GM21367 (cell line): Measurements from ENCODE around the gene KCNIP3.

Source experiments
- ATAC-seq: cut with Tn5 transposase; IDR thresholded peaks from one replicate; pipeline ENCODE4 v1.9.1; 2021; ENCODE audit not compliant: unreplicated experiment

Gene KCNIP3

DNA sequence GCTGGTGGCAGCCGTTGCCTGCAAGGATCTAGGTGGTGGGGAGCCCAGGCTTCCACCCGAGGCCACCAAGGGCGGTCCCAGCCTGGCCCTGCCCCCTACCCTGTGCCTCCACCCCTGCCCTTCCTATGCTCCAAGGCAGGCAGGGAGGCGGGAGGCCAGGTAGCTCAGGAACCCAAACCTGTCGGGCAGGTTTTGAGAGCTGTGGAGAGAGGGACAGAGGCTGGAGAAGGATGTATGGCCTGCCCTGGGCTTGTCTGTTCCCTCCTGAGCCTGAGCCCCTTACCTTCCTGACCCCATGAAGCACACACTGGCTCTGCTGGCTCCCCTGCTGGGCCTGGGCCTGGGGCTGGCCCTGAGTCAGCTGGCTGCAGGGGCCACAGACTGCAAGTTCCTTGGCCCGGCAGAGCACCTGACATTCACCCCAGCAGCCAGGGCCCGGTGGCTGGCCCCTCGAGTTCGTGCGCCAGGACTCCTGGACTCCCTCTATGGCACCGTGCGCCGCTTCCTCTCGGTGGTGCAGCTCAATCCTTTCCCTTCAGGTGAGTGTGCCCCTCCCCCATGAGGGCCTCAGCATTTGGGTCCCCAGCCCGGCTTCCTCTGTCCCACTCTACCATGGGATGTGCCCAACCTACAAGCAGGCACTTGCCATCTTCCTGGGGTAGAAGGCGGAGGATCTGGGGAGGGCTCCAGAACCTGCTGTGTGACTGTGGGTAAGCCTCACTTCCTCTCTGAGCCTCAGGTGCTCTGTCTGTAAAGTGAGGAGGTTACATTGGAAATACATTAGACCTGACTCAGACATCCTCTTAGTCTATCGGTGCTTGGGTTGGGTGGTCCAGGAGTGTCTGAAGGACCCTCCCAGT is 22.6 kb upstream of the KCNIP3 start, which contains the start of gene PROM2:
PROM2 (plus strand) TSS at position 159 of the 860 bp plus-strand sequence; CDS start at position 296, 137 bp downstream.
- no peak for ATAC-seq

DNA sequence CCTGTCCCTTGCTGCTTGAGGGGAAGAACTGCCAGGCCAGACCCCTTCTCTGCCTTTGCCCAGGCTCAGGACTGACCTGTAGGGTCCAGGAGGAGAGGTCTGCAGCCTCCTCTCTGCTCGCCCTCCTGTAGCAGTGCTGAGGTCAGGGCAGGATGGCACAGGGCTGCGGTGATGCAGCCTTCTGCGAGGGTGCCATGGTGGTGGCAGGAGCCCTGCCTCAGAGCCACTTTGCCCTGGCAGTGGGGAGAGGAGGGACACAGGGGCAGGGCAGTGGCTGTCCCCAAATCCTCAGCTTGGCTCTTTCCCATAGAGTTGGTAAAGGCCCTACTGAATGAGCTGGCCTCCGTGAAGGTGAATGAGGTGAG is 22.0 kb upstream of the KCNIP3 start:
- ATAC-seq = no peak

DNA sequence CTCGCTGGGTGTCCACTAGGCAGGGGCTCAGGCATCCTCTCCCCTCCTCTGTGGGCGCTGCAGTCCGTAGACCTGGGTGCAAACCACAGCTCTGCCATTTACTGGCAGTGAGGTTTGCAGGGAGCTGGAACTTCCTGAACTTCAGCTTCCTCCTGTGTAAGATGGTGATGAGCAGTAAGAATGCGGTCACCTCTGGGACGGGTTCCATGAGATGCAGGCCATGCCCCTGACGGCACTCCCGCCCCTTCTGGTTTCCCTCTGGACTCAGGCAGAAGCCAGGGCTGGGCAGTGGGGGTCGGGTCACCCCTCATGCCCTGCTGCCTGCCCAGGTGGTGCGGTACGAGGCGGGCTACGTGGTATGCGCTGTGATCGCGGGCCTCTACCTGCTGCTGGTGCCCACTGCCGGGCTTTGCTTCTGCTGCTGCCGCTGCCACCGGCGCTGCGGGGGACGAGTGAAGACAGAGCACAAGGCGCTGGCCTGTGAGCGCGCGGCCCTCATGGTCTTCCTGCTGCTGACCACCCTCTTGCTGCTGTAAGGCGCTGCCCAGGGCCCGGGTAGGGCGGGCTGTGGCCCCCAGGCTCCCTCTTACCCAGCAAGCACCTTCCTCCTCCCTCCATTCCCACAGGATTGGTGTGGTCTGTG is 21.4 kb upstream of the KCNIP3 start:
- no peak for ATAC-seq

DNA sequence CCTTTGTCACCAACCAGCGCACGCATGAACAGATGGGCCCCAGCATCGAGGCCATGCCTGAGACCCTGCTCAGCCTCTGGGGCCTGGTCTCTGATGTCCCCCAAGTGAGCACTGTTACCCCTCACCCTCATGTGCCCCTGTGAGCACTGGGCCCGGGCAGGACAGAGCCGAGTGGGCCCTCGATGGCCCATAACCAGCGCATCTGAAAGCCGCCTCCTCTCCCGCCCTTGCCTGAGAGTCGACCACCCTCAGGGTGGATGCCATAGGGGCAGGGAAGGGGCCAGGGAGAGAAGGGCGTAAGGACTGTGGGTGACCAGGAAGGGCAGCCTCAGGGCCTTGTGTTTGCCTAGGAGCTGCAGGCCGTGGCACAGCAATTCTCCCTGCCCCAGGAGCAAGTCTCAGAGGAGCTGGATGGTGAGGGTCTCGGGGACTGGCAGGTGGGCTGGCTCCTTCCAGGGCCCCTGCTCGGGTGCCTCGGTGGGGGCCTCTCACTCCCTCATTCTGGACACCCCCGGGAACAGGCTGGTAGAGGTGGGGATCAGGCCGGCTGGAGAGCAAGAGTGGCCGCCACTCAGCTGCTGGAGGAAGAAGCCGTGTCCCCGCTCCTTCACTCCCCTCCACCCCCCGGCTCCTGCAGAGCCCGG is 20.8 kb upstream of the KCNIP3 start:
- no peak for ATAC-seq

DNA sequence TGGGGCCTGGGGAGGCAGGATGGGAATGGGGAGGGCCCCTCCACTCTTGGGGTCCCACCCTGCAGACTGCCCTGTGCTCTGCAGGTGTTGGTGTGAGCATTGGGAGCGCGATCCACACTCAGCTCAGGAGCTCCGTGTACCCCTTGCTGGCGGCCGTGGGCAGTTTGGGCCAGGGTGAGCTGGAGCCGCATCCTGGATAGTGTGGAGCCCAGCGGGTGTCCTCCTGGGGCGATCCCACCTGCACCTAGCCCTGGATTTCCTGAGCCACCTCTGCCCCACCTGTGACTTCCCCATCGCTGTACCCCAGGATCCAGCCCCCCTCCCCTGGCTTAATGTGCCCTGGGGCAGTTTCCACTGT is 20.3 kb upstream of the KCNIP3 start:
- no peak for ATAC-seq

DNA sequence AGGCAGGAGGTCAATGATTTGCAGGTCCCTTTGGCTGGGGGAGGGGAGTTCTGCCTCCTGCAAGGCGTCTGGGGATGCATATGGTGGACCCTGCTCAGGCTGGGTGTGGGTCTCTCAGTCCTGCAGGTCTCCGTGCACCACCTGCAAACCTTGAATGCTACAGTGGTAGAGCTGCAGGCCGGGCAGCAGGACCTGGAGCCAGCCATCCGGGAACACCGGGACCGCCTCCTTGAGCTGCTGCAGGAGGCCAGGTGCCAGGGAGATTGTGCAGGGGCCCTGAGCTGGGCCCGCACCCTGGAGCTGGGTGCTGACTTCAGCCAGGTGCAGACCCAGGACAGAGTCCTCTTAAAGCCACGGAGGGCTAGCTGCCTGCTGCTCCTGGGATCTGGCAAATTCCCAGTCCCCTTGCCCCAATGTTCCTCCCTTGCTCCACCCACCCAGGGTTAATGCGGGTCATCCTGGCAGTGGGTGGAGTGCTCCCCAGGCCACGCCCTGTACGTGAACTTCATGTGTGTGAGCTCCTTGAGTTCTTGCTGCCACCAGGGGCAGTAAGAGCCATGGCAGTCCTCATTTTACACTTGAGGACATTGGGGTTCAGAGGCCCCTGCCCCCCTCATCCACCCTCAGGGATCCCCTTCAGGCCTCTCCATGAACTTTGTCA is 19.8 kb upstream of the KCNIP3 start:
- no peak for ATAC-seq

DNA sequence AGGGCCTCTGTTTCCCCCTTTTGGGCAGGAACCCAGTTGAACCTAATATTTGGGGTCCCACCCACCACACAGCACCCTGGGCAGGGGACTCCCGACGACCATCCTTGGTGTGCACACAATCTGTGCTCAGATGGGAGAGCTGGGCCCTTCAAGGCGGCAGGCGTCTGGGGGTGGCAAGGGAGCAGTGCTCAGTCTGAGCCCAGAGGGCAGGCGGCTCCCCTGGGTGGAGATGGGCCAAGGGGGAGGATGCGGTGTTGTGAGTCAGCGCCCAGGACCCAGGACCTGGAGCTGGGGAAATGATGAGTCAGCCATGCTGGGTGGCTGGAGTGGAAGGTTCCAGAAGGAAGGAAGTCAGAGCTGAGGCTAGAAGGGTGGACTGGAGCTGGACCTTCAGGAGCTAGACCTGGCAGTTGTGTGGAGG is 19.1 kb upstream of the KCNIP3 start:
- ATAC-seq = no peak

DNA sequence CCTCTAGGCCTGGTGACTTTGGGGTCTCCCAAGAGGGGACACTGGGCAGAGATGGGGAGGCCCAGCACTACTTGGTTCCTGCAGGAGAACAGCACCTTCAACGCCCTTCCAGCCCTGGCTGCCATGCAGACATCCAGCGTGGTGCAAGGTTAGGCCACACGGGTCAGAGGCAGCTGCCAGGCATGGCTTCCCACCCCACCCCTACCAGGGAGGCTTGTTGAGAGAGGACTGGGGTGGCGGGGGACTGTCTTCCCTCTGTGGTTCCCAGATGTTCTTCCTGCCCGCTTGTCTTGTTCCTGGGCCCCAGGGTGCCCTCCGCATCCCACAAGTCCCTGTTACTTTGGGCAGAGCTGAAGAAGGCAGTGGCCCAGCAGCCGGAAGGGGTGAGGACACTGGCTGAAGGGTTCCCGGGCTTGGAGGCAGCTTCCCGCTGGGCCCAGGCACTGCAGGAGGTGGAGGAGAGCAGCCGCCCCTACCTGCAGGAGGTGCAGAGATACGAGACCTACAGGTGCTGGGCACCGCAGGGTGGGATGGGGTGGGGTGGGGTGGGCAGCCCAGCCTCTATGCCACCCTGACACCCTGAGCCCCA is 18.4 kb upstream of the KCNIP3 start:
- no peak for ATAC-seq

DNA sequence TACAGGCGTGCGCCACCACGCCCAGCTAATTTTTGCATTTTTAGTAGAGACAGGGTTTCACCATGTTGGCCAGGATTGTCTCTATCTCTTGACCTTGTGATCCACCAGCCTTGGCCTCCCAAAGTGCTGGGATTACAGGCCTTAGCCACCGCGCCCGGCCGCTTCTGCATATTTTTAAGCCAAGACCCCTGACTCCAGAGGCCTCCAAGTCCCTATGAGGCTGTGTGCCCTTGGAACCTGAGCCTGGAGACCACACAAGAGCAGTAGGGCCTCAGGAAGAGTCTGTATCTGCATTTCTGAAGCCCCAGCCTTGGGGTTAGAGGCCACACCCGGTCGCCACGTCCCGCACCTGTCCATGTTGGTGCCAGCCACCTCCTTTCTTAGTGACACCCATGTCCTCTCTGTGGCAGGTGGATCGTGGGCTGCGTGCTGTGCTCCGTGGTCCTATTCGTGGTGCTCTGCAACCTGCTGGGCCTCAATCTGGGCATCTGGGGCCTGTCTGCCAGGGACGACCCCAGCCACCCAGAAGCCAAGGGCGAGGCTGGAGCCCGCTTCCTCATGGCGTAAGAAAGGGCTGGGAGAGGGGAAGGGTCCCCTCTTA is 17.6 kb upstream of the KCNIP3 start:
- no peak for ATAC-seq

DNA sequence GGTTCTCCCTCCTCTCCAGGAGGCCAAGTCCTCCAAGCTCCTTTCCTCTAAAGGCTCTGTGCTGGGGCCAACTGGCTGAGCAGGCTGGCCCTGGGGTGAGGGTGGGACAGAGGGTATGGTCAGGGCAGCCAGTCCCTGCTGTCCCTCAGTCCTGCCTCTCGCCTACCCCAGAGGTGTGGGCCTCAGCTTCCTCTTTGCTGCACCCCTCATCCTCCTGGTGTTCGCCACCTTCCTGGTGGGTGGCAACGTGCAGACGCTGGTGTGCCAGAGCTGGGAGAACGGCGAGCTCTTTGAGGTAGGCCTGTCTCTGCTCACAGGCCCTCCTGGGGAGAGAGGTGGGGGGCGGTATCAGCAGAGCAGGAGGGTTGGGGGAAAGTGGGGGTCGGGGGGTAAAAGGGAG is 16.1 kb upstream of the KCNIP3 start:
- ATAC-seq = no peak

DNA sequence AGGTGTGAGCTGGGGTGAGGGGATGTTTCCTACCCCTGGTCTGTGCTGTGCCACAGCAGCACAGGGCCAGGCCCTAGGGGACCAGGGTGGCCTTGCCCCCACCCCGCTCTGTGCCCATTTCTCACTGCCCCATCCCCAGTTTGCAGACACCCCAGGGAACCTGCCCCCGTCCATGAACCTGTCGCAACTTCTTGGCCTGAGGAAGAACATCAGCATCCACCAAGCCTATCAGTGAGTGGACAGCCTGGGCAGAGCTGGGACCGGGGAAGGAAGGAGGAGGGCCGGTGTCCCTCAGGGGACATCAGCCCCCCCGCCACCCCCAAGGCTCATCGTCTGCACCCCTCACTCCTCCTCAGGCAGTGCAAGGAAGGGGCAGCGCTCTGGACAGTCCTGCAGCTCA is 15.4 kb upstream of the KCNIP3 start:
- ATAC-seq = no peak

DNA sequence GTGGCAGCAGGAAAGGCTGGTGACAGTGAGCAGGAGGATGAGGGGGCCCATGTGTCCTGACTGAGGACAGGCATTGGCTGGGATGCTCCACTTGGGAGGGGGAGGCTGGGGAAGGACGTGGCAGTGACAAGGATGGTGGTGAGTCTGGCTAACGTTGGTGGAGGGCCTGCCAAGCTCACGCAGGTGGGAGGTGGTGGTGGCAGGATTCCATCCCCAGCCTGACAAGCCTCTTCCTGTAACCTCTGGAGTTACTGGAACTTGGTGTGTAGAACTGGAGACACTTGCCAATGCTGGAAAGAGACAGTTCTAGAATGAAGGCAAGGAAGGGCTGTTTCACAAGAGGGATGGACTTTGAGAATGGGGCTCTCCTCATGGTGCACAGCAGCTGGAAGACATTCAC is 14.7 kb upstream of the KCNIP3 start:
- ATAC-seq = no peak

DNA sequence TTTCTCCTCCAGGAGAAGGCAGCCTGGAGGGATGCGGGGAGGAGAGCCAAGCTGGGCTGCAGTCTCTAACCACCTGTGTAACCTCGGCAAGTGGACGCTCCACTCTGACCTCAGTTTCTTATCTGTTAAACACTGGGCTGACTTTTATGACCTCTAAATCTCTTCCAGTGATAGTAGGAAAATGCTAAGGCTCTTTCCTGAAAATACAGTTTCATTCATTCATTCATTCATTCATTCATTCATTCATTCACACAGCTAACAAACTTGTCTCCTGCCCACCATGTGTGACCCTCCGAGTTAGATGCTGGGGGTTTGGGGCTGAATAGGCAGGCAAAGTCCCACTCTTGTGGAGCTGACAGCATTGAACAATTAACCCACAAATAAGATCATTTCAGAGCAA is 13.6 kb upstream of the KCNIP3 start:
- no peak for ATAC-seq

DNA sequence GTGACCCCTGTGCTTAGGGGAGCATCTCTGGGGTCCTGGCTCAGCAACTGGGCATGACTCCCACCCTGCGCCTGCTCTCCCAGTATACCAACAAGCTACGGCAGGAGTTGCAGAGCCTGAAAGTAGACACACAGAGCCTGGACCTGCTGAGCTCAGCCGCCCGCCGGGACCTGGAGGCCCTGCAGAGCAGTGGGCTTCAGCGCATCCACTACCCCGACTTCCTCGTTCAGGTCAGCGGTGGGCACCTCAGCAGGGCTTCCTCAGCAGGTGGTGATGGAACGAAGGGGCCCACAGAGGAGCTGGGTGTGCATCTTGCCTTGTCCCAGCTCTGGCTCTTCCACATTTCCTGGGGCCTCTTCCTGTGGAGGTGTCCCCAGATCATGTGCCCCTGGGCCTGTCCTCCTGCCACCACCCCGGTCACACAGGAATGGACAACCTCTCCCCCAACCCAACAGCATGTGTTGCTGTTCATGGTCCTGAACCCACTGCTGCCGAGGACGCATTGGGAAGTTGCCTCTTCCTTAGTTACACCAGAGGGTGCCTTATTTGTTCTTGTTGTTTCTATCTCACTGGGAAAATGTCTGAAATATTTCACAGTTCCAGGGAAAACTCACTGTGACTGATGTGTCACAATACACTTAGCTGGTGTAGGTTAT is 12.1 kb upstream of the KCNIP3 start:
- no peak for ATAC-seq

DNA sequence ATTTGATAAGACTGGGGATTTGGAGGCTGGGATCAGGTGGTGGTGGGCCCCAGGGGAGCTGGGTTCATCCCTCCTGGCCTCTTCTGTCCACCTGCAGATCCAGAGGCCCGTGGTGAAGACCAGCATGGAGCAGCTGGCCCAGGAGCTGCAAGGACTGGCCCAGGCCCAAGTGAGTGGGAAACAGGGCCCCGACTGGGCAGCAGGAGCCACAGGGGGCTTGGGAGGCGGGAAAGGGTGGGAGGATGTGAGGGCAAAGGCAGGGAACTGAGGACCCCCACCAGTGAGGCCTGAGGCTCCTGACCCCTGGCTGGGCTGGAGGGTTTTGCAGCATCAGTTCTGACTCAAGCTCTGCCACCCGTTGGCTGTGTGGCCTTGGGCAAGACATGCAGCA is 11.6 kb upstream of the KCNIP3 start:
- no peak for ATAC-seq

DNA sequence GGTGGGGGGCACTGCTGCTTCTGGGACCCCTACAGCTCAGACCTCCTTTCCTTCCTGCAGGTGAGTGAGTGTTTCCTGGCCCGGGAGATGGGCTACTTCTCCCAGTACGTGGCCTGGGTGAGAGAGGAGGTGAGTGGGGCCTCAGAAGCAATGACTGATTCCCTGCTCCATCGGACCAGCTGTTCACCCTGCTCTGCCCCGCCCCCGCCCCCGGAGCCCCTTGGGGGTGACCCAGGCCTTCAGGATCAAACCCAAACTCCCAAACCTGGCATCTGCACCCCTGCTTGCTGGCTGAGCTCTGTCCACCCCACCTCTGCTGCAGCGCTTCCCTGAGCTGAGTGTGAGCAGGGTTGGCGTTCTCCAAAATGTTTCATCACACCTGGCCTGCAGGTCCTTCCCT is 9.8 kb upstream of the KCNIP3 start:
- no peak for ATAC-seq

DNA sequence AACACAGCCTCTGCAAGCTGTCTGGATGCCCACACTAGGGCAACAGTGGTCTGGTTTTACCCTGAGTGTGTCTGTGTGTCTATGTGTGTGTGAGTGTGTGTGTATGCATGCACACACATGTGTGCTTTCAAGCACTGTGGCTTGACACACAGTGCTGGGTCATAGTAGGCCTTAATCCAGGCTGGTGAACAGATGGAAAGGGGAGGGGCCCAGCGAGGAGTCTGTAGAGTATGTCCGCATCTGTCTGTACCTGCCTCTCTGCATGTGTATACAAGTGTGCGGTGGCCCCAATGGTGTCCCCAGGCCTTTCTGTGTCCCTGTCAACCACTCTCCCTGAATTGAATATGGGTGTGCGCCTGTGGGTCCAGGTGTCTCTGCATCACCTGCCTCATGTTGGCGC is 9.3 kb upstream of the KCNIP3 start:
- no peak for ATAC-seq

DNA sequence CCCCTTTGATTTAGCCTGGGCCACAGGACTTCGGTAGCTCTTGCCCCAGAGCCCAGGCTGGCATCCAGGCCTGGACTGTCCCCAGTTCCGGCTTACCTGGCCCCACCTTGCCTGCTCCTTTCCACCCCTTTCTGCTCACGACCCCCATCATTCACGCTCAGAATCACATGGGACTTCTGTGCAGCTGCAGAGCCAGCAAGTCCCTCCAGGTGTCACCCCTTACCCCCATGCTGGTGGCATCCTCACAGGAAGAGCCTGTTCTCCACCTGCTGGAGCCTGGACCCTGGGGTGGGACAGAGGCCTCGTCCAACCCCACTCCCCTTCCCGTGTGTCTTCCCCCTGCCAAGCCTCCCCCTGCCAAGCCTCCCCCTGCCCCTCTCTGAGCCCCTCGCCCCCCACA is 7.9 kb upstream of the KCNIP3 start:
- no peak for ATAC-seq

DNA sequence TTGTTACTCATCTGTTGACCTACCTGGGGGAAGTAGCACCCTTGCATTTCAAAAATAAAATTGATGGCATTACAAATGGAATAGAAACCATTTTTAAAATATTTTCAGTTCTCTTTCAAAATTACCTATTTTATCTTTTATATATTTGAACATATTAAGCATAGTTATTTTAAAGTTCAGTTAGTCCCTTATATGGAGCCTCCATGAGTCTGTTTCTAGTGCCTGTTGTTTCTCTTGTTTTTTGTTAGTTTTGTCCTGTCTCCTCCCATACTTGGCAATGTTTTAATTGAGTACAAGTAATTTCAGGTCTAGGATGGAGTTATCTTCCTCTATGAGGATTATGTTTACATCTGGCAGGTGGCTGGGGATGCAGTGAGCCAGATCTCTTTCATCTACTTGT is 5.9 kb upstream of the KCNIP3 start:
- no peak for ATAC-seq

DNA sequence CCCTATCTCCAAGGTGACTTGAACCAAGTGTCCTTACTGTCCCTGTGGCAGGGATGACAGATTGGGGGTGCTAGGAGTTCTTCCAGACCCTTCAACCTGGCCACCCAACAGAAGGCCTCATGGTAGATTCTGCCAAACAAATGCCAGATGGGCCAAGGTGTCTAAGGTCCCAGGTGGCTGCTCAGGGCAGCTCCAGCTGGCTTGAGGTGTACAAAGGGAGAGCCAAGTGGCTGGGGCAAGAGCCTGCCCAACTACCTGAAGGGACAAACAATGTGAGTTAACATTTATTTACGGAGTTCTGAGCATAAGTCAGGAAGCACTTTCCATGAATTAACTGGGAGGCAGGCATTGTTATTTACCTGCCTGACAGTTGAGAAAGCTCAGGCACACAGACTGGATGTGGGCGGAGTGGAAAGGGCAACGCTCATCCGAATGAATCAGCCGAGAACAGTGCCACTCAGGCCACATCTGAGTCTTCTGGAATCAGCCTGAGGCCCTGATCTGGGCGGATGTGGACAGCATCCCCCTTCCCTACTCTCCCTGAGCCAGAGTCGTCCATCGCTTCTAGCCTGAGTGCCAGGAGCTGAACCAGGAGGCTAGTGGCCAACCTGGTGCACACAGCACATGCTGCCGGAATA is 4.4 kb upstream of the KCNIP3 start:
- no peak for ATAC-seq
